Right hindlimb (tissue), 1 donor: ENCODE data around the gene MTHFR.
A peak's percentile ranks its signal among the peaks of the same experiment; 100 is the strongest.

Source experiments
- DNase-seq: peaks from one replicate; pipeline ENCODE4 v3.0.0-alpha.2; 2018

The MTHFR gene

GRCh38 chr1:11805422-11806306, at the start of gene MTHFR, which contains the start of gene CLCN6:
TSS of gene MTHFR (minus strand) at chr1:11805964. CDS start at chr1:11803116, 2,848 bp downstream.
TSS of gene CLCN6 (plus strand) at chr1:11806191. CDS start at chr1:11806263, 72 bp downstream.
- peak; percentile 100 for DNase-seq

- DNase-seq = no peak
Measured at GRCh38 chr1:11855430-11855829, 49.7 kb upstream of the MTHFR start.

- no peak for DNase-seq
Measured at GRCh38 chr1:11854519-11854918, 48.8 kb upstream of the MTHFR start.

GRCh38 chr1:11851180-11851579, 45.4 kb upstream of the MTHFR start:
- no peak for DNase-seq

GRCh38 chr1:11850156-11850555, 44.4 kb upstream of the MTHFR start:
- DNase-seq = no peak

- DNase-seq = no peak
Measured at GRCh38 chr1:11848373-11848700, 42.6 kb upstream of the MTHFR start.

- DNase-seq = peak; percentile 57
Measured at GRCh38 chr1:11847667-11848372, 42.1 kb upstream of the MTHFR start, which contains the start of gene NPPA. TSS of gene NPPA (minus strand) at chr1:11847783. CDS start at chr1:11847684, 99 bp downstream.

- no peak for DNase-seq
Measured at GRCh38 chr1:11845641-11846335, 40.0 kb upstream of the MTHFR start.

- DNase-seq = peak; percentile 58
Measured at GRCh38 chr1:11842154-11843041, 36.6 kb upstream of the MTHFR start.

GRCh38 chr1:11841245-11842153, 35.7 kb upstream of the MTHFR start:
- no peak for DNase-seq

- no peak for DNase-seq
Measured at GRCh38 chr1:11839727-11840705, 34.3 kb upstream of the MTHFR start.

GRCh38 chr1:11838349-11839272, 32.8 kb upstream of the MTHFR start:
- DNase-seq = peak; percentile 80

GRCh38 chr1:11837767-11838348, 32.1 kb upstream of the MTHFR start:
- no peak for DNase-seq

GRCh38 chr1:11836955-11837766, 31.4 kb upstream of the MTHFR start:
- no peak for DNase-seq

- DNase-seq = no peak
Measured at GRCh38 chr1:11835441-11836225, 29.9 kb upstream of the MTHFR start.

GRCh38 chr1:11833900-11834299, 28.1 kb upstream of the MTHFR start:
- no peak for DNase-seq

GRCh38 chr1:11833497-11833896, 27.7 kb upstream of the MTHFR start:
- no peak for DNase-seq
